ENCODE results near the gene FOXRED1.
A peak's percentile ranks its signal among the peaks of the same experiment; 100 is the strongest.
"Not testable (repeated sequence)": the region's sequence is repeated elsewhere in the genome, so short reads cannot be mapped to it uniquely, and the experiment has no call there.

Gene FOXRED1

DNA sequence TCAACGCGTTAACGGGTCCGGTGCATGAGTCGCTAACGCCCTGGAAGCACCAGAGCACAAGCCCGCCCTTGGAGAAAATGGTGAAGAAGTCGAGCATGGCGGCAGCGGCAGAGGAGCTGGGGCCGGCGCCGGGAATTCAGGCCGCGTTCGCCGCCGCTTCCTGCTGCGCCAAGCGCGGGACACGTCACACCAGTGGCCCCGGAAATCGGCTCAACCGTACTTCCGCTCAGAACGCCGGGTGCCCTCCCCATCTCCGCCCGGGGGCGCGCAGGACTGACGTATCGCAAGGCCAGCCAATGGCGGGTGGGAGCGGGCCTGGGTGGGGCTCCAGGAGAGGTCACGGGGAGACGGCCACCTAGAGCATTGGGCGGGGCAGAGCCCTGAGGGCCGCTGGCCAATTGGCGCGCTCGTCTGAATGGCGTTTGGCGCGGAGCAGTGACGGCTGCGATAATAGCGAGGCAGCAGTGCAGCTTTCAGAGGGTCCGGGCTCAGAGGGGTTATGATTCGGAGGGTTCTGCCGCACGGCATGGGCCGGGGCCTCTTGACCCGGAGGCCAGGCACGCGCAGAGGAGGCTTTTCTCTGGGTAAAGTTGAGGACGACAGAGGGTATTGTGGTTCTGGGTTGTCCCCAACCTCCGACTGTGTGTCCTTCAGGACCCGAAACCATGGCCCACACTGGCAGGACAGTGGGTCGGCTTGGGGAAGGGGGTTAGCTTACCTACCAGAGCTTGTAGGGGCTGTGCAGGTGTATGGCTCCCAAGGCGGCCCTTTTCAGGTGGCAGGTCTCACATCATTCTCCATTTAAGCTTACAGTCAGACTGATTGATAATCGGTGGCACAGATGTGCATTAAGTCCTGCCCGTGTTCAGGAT lies at the start of gene FOXRED1, which contains the start of gene SRPRA:
FOXRED1 (plus strand) TSS at position 447 of the 872 bp plus-strand sequence; CDS start at position 500, 53 bp downstream.
SRPRA (minus strand) TSS at position 188 of the 872 bp plus-strand sequence; CDS start at position 97, 91 bp downstream.
- peak; percentile 98 for DNase-seq (ENCODE audit: low spot score)

DNA sequence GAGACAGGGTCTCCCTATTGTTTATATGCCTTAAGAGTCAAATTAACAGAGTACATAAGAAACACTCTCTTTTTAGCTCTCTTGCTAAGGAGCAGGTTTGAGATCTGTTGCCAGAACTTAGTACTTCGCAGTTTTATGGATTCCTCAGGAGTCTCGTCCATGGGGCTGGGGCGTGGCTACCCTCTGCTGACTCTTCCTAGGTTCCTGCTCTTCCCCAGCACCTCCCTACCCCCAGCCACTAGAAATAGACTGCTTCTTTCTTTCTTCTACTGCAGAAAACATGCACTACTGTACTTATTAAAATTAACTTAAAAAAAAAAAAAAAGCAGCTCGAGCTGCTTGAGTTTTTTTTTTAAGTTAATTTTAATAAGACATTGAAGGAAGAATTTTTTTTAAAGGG lies 49.4 kb upstream of the FOXRED1 start:
- DNase-seq (ENCODE audit: low spot score), result no peak

DNA sequence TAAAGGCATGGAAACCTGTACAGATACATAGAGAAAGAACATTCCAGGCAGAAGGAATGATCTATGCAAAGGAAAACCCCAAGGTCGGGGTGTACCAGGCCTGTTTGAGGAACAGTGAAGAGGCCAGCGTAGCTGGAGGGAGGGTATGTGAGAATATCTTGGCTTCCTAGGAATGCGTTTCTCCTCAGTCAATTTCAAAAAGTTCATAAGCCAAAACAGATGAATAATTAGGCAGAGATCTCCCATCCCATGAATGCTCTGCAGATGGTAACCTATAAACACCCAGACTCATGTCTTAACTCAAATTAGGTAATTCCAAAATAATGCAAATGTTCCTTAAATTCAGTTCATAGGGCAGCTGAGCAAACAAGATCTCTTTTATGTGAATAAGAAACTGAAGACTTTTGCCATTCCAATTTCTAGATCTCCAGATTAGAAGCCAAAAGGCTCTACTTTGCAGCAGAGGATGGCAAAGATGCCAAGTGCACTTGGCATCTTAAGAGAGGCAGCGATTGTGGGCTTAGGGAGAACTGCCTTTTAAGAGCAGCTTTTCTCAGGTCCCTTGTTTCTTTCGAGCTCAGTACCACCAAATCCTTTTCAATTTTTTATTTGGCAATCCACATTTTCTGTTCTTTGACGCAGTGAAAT lies 44.2 kb upstream of the FOXRED1 start:
- DNase-seq (ENCODE audit: low spot score), result no peak

DNA sequence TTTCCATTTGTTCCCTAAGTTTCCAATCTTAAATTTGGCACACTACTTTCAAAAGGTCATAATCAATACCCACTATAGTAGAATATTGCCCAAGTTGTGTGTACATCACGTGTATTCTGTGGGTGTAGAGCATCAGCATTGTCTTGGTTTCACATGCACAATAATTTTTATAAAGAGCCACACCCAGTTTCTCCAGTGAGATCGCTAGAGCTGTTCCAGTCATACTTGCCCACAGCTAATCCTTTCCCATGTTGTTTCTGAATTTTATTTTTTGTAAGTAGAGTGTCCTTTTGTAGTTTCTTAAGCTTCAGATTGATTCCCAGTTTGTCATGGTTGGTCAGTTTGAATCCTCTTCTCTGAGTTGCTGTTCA lies 43.7 kb upstream of the FOXRED1 start:
- DNase-seq (ENCODE audit: low spot score), result no peak

DNA sequence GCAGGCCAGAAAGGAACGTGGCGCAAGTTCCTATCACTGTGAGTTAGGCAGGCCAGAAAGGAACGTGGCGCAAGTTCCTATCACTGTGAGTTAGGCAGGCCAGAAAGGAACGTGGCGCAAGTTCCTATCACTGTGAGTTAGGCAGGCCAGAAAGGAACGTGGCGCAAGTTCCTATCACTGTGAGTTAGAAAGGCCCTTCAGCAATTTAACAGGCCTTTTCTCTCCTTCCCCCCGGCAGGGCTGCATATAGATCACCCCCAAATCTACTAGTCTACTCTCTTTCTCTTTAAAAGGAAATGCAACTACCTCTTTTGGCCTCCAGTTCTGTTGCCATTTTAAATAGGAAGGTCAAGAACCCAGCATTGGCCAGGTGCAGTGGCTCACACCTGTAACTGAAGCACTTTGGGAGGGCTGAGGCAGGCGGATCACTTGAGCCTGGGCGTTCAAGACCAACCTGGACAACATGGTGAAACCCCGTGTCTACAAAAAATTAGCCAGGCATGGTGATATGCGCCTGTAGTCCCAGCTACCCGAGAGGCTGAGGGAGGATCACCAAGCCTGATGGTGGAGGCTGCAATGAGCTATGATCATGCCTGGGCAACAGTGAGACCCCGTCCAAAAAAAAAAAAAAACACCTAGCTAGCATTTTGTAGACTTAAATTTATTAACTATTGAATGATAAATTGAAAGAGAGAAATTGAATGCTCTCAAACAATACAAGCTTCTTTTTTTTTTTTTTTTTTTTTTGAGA lies 42.4 kb upstream of the FOXRED1 start:
- no peak for DNase-seq (ENCODE audit: low spot score)

DNA sequence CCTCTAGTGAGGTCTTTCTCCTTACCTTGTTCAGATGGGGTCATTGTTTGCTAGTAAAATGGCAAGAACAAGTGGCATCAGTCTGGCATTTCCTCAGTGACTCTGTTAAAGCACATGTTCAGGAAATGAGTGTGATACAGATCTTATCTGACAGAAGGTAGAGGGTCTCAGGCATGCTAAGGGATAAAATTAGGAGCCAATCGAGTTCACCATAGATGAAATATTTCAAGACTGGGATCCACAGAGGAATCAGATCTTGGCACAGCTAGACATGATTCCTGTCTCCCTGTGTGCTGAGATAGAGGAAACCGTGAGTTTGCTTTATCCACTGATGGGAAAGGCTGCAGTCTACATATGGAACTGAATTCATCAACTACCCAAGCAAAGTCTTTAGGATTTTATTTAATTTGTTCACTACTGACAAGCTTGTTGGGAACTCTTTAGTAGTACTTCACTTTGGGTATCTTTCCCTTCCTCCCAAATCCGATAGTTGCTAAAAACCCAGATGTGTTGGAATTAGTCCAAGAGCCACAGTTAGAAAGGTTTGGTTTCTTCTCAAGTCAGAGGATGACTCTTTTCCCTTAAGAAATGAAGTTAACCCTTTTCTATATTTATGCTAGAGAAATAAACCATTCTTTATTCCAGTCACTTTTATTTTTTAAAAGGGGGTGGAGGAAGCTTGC lies 39.0 kb upstream of the FOXRED1 start:
- no peak for DNase-seq (ENCODE audit: low spot score)

DNA sequence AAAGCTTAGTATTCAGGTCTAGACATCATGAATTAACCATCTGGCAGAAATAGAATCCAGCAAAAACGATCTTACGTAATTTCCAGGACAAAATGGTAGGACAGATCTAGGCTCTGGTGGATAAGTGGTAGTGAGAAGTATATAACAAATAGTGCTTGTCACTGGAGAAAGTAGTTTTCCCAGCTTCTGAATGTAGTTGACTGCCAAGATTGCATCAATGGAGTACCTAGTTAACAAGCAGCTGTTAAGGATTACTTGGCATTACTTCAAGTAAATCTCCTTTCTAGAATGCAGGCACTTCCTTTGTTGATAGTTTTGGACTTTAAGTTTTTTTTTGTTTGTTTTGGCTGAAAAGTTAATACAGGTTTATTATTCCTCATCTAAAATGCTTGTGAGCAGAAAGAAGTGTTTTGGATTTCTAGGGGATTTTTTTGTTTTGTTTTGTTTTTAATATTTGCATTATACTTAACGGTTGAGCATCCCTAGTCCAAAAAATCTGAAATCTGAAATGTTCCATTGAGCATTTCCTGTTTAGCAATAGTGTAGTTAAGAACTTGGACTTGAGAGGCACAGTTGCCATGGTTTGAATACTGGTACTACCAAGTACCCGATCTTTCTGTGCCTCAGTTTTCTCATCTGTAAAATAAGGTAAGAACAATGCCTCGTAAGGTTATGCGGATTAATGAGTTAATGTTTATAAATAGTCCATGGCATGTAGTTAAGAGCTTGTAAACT lies 37.1 kb upstream of the FOXRED1 start:
- DNase-seq (ENCODE audit: low spot score), result peak; percentile 40

DNA sequence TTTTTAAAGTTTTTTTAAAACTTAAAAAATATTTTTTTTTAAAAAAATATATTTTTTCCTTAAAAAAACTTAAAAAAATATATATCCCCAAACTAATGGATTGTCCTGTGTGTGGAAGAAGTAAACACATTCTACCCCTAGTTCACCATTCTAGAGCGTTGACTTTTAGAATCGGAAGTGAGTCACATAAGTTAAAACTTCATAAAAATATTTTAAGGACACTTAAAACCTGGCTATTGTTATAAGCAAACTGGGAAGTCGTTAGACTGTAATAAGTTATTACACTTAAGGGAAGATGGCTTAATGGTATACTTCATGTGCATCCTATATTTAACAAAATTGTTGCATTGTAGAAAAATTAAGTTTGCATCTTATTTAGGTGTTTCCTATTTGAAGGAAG lies 36.3 kb upstream of the FOXRED1 start:
- DNase-seq (ENCODE audit: low spot score), result no peak

DNA sequence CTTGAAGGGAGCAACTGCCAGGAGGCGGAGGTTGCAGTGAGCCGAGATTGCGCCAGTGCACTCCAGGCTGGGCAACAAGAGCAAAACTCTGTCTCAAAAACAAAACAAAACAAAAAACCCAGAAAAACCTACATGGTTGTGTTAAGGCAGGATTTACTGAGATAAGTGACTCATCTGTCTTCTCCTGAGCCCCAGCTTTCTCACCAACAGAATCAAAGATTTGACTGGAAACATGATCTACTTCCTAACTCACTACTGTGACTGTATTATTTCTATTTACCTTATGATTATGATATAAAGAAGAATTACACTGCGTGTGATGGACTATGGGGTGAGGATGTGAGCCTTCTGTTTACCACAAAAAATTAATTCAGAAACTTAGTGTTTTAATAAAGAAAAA lies 35.6 kb upstream of the FOXRED1 start:
- DNase-seq (ENCODE audit: low spot score), result no peak

DNA sequence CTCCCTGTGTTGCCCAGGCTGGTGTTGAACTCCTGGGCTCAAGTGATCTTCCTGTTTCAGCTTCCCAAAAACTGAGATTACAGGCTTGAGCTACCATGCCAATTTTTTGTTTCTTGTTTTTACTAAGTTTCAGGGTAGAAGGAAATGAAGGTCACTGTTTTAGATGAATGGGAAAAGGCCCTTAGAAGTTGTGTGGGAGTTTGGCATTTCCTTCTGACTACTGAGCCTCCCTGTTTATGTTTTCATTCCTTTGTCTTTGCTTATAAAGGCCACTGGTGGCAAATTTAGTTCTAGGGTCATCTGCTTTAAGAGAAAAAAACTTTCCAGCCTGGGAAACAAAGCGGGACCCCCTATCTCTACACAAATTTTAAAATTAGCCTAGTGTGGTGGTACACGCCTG lies 22.3 kb upstream of the FOXRED1 start:
- peak; percentile 75 for DNase-seq (ENCODE audit: low spot score)

DNA sequence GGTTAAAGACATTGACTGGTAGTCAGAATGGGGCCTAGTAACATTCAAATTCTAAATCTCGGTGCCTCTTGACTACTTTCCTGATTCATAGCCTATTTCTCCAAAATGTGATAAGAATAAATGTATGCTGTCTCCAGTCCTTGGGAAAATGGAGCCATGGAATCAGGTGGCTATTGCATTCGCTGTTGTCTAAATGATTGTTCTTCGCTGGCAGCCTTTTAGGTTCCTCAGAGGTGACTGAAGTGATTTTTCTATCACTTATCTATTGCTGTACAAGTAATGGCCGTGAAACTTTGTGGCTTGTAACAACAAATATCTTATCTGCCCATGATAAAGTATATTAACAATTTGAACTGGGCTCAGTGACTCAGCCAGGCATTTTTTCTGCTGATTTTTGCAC lies 15.7 kb upstream of the FOXRED1 start:
- DNase-seq (ENCODE audit: low spot score), result no peak

DNA sequence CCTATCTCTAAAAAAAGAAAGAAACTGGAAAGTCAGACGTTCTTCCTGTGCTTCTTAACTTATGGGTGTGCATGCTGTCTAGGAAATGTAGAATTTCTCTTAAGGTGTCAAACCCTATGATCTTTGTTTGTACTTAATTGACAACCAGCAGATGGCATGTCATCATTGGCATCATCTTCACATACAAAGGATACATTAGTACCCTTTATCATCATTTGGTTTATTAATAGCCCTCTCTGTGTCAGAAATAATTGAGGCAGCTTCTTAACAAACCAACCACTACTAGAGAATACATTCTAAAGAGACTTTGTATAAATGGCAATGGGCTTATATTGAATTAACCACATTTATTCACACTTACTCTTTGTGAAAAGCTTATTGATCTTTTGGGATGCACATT lies 14.1 kb upstream of the FOXRED1 start:
- DNase-seq (ENCODE audit: low spot score), result no peak

DNA sequence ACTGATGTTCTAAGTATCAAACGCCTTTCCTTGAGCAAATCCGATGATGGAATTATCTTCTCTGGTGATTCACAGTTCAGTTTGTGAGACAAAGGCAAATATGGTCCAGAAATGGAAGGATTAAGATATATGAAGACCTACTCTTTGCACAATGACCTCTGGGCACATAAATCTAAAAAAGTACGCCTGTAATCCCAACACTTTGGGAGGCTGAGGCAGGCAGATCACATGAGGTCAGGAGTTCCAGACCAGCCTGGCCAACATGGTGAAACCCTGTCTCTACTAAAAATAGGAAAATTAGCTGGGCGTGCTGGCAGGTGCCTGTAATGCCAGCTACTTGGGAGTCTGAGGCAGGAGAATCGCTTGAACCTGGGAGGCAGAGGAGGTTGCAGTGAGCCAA lies 13.4 kb upstream of the FOXRED1 start:
- DNase-seq (ENCODE audit: low spot score), result not testable (repeated sequence)

DNA sequence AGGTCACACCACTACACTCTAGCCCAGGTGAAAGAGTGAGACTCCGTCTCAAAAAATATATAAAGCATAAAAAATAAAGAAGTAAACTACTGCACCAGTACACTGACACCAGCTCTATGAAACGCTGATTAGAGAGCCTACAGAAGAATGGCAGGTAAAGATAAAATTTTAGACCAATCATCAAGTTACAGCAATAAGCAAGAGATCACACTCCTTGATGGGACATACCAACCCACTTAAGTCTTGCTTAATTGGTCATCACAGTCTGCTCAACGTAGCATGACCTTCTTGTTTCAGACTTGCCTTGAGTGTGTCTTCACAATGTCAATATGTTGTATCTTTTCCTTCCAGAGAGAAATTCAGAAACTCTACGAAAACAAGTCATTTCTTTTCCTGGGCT lies 12.7 kb upstream of the FOXRED1 start:
- no peak for DNase-seq (ENCODE audit: low spot score)

DNA sequence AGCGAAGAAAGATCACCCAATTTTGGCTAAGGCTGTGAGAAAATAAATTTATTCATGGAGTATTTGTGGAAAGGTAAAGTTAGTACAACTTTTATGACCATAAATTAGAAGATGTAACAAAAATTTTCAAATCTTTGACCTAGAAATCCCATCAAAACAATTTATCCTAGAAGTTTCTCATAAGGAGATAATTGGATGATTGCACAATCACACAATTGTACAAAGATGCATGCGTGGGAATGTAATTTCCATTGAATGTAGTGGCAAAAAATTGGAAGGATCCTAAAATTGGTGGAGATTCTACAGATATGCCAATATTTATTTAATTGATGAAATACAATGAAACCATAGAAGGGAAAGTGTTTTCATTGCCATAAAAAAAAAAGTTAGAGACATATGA lies 11.8 kb upstream of the FOXRED1 start:
- DNase-seq (ENCODE audit: low spot score), result no peak

DNA sequence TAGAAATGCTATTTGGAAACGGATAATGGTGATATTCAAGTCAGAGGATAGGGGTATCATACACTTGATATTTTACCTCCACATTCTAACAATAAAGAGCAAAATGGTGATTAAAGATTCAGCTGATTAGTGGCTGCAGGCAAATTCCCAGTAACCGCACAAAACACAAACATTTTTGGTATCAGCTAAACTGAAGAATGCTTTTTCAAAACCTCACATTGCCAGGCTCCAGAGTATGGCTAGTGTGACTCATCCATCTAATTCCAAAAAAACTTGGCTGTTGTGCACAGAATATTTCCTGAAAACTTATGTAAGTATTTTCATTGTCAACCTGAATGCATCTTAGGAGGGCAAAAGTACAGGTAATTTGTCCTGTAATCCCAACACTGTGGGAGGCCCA lies 11.2 kb upstream of the FOXRED1 start:
- peak; percentile 27 for DNase-seq (ENCODE audit: low spot score)

DNA sequence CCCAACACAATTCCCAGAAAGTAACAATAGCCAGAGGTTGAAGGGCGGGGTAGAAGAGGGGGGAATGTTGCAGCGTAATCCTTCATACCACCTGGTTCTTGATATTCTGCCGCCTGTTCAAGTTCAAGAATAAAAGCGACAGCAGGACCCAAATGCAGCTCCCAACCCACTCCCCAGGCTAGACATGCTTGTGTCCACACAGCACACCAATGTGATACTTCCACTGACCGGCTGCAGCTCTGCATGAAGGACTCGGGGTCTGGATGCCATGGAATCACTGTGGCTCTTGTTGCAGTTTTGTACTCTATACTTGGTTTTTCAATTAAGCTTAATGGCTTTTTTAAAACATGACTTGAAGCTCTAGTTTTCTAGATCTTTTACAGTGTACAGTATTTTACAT lies 6.7 kb upstream of the FOXRED1 start:
- DNase-seq (ENCODE audit: low spot score), result no peak

DNA sequence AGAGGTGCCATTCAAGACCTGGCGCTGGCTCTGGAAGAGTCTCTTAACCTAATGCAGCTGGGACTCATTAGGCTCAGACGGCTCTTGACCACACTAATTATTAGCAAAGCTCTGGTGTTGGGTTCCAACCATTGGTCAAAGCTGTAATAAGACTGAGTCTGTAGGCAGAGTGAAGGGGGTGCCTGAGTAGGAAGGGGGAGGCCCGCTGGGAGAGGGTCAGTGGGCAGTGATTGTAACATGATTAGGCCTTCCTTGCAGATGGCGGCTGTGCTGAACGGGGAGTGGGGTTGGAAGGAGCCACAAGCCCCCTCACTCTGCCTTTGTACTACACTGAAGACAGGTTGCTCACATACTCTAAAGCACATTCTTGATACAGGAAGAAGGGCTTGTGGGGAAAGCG lies 5.5 kb upstream of the FOXRED1 start:
- DNase-seq (ENCODE audit: low spot score), result no peak

DNA sequence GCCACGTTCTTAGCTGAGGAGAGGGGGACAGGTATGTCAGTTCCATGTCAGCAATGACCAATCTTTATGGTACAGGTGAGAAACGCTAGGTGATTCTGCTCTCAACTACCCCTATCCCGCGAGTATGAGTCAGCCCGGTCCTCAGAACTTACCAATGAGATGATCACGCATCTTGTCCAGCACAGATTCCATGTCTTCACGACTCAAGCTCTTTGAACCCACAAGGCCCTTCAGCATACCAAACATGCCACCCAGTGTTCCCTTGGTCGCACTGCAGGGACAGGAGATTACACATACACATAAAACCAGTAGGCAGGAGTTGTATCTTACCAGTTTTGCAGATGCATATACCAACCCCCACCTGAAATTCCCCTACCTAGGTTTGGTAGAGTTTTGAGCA lies 3.1 kb upstream of the FOXRED1 start:
- DNase-seq (ENCODE audit: low spot score), result no peak

DNA sequence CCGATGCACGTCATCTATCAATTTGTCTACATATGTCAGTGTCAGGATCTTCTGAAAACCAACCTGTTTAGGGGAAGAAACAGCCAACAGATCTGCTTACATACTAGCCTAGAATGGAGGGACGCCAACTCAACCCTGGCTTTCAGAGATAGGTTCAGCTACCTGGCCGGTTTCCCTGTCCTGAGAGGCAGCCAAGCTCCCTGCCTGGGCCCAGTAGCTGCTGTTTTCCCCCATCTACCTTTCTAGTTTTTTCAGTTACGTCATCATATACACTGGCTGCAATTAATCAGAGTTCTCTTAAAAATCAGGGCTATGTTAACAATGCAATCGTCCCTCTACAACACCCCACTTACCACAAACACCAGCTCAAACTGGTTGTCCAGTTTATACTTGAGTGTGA lies 1.3 kb upstream of the FOXRED1 start:
- no peak for DNase-seq (ENCODE audit: low spot score)

DNA sequence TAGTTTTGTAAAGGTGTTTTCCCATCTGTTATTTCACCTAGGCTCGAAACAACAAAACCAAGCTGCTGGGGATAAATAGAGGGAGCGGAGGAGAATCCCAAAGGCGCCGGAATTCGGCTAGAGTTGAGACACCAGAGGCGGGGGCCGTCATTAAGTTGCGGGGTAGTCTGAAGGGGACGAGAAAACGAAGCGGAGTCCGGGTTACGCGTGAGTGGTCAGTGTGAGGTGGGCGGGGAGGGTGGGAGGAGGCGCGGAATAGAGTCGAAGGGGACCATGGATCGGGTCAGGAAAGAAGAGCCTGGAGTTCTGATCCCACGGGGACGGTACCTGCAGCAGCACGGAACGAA lies 620 bp upstream of the FOXRED1 start:
- DNase-seq (ENCODE audit: low spot score), result peak; percentile 34

DNA sequence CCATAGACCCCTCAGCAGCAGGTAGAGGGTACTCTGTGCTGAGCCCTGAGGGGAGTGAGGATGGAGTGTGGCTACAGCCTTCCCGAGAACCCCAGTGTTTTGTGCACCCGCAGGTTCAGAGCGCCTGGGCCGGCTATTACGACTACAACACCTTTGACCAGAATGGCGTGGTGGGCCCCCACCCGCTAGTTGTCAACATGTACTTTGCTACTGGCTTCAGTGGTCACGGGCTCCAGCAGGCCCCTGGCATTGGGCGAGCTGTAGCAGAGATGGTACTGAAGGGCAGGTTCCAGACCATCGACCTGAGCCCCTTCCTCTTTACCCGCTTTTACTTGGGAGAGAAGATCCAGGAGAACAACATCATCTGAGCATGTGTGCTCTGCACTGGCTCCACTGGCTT lies 8.4 kb downstream of the FOXRED1 start:
- DNase-seq (ENCODE audit: low spot score), result no peak
